KMS-11 (cell line): ENCODE results near the gene CLSTN1.

ENCODE experiments used
- H2AFZ ChIP-seq: fragments of 200-600 bp; sonication (generic); 2 replicates; pipeline ENCODE4 v1.6.1; 2016; ENCODE audit warnings: antibody characterized with exemption, mixed run types, low read depth
- H3K27ac ChIP-seq: fragments of 200-600 bp; sonication (generic); 2 replicates; pipeline ENCODE4 v1.6.1; 2016; ENCODE audit warnings: mild to moderate bottlenecking, mixed run types
- H3K27me3 ChIP-seq: fragments of 200-600 bp; sonication (generic); 2 replicates; pipeline ENCODE4 v1.6.1; 2017; ENCODE audit warnings: mild to moderate bottlenecking, low read depth, mixed run types, moderate library complexity; ENCODE audit not compliant: insufficient read depth
- H3K36me3 ChIP-seq: fragments of 200-600 bp; sonication (generic); 2 replicates; pipeline ENCODE4 v1.6.1; 2017; ENCODE audit warnings: mild to moderate bottlenecking, mixed run types; ENCODE audit not compliant: insufficient read depth
- H3K4me1 ChIP-seq: fragments of 200-600 bp; sonication (generic); 2 replicates; pipeline ENCODE4 v1.6.1; 2016; ENCODE audit warnings: mild to moderate bottlenecking, low read depth, mixed run types; ENCODE audit not compliant: poor library complexity, severe bottlenecking
- H3K4me2 ChIP-seq: fragments of 200-600 bp; sonication (generic); 2 replicates; pipeline ENCODE4 v1.7.0; 2016; ENCODE audit warnings: mild to moderate bottlenecking, mixed run types
- H3K4me3 ChIP-seq: fragments of 200-600 bp; sonication (generic); IDR thresholded peaks from 2 replicates; pipeline ENCODE4 v1.6.1; 2017; ENCODE audit warnings: low read depth, low read length, mixed read lengths; ENCODE audit not compliant: insufficient read depth
- H3K79me2 ChIP-seq: fragments of 200-600 bp; sonication (generic); 2 replicates; pipeline ENCODE4 v1.6.1; 2016; ENCODE audit warnings: low read depth, mixed run types; ENCODE audit not compliant: insufficient read depth
- H3K9ac ChIP-seq: fragments of 200-600 bp; sonication (generic); 2 replicates; pipeline ENCODE4 v1.6.1; 2016; ENCODE audit warnings: mild to moderate bottlenecking, mixed run types
- H4K20me1 ChIP-seq: fragments of 200-600 bp; sonication (generic); 2 replicates; pipeline ENCODE4 v1.6.1; 2016; ENCODE audit warnings: mild to moderate bottlenecking, mixed run types; ENCODE audit not compliant: insufficient read depth
- TF ChIP-seq, protein P1 (sequence below): fragments of 200-600 bp; sonication (generic); conservative IDR thresholded peaks from 2 replicates; pipeline ENCODE4 v1.6.1; 2017; ENCODE audit warnings: low read depth, mild to moderate bottlenecking, antibody characterized with exemption, low read length, moderate library complexity, mixed read lengths

The CLSTN1 gene

DNA sequence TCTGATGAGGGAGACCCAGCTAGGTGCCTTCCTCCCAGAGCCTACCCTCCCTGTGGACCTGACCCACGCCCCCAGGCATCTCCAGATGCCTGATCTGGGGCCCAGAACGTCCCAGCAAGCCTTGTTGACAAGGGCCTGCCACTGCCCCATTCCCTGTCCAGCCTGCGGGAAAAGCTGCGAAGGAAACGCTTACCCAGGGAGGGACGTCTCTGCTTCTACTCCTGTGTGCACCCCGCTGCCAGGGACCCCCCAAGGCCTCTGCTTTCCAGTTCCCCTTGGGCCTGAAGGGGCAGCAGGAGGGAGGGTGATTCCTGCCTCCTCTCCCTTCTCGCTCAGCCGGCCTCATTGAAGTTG, 11.6 kb upstream of the CLSTN1 start:
- no peak overlapping the region for H3K4me2 ChIP-seq
- H3K4me3 ChIP-seq: no peak overlapping the region

DNA sequence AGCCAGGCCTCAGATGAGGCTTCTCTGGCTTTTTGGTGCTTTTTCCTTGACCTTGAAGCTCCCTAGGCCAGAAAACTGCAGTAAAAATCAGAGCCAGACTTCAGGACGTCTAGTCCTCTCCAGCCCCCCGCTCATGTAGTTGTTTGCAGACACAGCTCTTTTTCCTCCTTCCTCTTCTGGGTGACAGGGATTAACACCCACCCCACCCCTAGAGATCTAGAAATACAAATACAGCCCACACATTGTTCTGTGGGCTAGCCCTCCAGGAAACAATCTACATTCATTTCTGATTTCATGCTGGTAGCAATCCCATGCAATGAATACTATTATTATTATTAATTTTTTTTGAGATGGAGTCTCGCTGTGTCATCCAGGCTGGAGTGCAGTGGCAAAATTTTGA, 9.9 kb upstream of the CLSTN1 start:
- Histone ChIP-seq H3K4me1 (no peaks in the 10 kb centered on the region), H4K20me1 (no peaks in the 10 kb centered on the region), H2AFZ (no peak overlapping the region), H3K27me3 (no peaks in the 10 kb centered on the region; the same call in 1 of the 2 replicates), H3K9ac (no peak overlapping the region), H3K36me3 (no peaks in the 10 kb centered on the region), H3K4me3 (no peak overlapping the region), H3K4me2 (no peak overlapping the region), H3K27ac (no peak overlapping the region), H3K79me2 (no peaks in the 10 kb centered on the region)
- TF ChIP-seq, protein P1, sequence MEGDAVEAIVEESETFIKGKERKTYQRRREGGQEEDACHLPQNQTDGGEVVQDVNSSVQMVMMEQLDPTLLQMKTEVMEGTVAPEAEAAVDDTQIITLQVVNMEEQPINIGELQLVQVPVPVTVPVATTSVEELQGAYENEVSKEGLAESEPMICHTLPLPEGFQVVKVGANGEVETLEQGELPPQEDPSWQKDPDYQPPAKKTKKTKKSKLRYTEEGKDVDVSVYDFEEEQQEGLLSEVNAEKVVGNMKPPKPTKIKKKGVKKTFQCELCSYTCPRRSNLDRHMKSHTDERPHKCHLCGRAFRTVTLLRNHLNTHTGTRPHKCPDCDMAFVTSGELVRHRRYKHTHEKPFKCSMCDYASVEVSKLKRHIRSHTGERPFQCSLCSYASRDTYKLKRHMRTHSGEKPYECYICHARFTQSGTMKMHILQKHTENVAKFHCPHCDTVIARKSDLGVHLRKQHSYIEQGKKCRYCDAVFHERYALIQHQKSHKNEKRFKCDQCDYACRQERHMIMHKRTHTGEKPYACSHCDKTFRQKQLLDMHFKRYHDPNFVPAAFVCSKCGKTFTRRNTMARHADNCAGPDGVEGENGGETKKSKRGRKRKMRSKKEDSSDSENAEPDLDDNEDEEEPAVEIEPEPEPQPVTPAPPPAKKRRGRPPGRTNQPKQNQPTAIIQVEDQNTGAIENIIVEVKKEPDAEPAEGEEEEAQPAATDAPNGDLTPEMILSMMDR: no peak

More for the DNA sequence above, 11.6 kb upstream of the CLSTN1 start:
- H2AFZ ChIP-seq: no peak overlapping the region
- TF ChIP-seq, protein P1: no peak
- no peaks in the 10 kb centered on the region for H3K4me1 ChIP-seq
- H4K20me1 ChIP-seq: no peaks in the 10 kb centered on the region
- no peaks in the 10 kb centered on the region; the same call in 1 of the 2 replicates for H3K27me3 ChIP-seq
- no peak overlapping the region for H3K27ac ChIP-seq
- no peaks in the 10 kb centered on the region for H3K36me3 ChIP-seq
- no peak overlapping the region for H3K9ac ChIP-seq
- H3K79me2 ChIP-seq: no peaks in the 10 kb centered on the region

DNA sequence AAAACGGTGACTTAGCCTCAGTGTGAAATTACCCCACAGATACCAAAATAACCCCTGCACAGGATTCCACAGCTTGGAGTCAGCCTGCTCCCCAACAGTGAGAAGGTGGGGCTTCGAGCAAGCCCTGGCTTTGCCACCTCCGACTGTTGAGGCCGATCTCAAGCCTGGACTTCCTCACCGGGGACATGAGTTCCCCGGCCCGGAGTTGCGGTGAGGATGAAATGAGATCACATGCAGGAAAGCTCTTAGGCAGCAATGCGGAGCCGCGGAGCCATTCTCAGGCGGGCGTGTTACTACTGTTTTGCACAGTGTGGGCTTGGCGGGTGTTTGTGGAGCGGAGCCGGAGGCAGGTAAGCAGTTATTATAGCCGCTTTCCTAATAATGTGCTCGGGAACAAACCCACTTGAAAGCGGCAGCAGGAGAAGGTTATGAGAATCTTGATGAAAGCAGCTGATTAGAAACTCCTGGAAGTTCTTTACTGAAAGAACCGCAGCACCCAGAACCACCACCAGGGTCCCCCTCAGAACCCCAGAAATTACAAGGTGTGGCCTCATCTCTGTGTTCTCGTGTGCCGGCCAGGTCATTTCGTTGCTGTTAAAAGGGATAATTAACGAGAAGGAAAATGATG, 3.9 kb upstream of the CLSTN1 start:
- no peak overlapping the region for H2AFZ ChIP-seq
- TF ChIP-seq, protein P1: peak; percentile 37
- peaks cover 4% of the 10 kb centered on the region; the same call in 1 of the 2 replicates for H3K79me2 ChIP-seq
- no peak overlapping the region for H3K27ac ChIP-seq
- H3K36me3 ChIP-seq: no peaks in the 10 kb centered on the region
- H3K9ac ChIP-seq: no peak overlapping the region
- no peak overlapping the region for H3K4me2 ChIP-seq
- no peaks in the 10 kb centered on the region for H3K4me1 ChIP-seq
- no peaks in the 10 kb centered on the region; the same call in 1 of the 2 replicates for H3K27me3 ChIP-seq
- no peak overlapping the region for H3K4me3 ChIP-seq
- H4K20me1 ChIP-seq: 0 out of 2 replicates have a peak, but pooled peaks cover 1% of the 10 kb centered on the region

DNA sequence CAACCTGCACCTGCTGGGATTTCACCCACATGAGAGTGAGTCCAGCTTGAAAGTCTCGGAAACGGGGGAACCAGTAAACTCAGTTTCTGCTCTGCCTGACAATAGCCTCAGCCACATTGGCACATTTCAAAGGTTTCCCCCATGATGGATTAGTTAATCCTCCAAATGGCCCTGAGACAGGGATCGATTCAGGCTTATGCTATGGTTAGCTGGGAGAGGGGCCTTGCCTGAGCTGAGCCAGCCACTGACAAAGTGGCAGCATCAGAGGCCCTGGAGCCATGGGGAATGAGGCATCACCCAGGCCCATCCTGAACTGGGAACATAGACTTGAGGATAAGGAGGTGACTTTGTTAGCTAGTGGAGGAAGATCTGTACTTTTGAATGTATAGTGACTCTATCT, 2.9 kb upstream of the CLSTN1 start:
- TF ChIP-seq, protein P1: no peak
- Histone ChIP-seq H3K9ac (no peak overlapping the region), H3K4me2 (no peak overlapping the region), H3K4me3 (no peak overlapping the region), H3K27me3 (no peaks in the 10 kb centered on the region; the same call in 1 of the 2 replicates), H3K4me1 (peaks cover 10% of the 10 kb centered on the region), H4K20me1 (peaks cover 12% of the 10 kb centered on the region), H3K27ac (no peak overlapping the region), H3K79me2 (peaks cover 14% of the 10 kb centered on the region), H3K36me3 (no peaks in the 10 kb centered on the region), H2AFZ (no peak overlapping the region)
